T-helper 2 cell (primary cell): Measurements from ENCODE around the gene CPXM2.

Source experiments
- DNase-seq, 5 experiments: peaks; one replicate each; pipeline versions ENCODE4 v3.0.0 to v3.0.0-alpha.2; 2012 to 2022

Gene CPXM2

DNA sequence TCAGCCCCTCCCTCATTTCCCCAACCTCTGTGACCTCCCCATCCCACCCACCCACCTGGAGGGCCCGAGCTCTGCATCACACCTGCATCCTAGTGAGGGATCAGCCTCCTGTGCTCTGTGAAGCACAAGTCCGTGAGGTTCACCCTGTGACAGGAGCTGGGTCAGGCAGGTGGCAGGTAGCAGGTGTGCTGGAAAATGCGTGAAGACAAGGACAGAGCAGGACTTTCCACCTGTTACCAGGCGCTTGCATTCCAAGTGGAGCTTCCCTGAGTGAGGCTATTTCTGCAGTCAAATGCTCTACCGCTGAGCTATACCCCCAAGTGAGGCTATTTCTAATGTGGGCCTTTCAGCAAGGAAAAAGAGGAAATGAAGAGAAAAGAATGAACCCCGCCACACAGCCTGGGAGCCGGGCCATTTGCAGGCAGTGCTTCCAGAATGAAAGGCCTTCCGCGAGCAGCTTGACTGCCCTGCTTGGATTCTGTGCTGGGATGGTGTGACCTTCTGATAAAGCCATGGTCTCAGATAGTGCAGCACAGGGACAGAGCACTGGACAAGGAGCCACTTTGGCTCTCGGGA, 13.3 kb upstream of the CPXM2 start:
- no peak for DNase-seq

DNA sequence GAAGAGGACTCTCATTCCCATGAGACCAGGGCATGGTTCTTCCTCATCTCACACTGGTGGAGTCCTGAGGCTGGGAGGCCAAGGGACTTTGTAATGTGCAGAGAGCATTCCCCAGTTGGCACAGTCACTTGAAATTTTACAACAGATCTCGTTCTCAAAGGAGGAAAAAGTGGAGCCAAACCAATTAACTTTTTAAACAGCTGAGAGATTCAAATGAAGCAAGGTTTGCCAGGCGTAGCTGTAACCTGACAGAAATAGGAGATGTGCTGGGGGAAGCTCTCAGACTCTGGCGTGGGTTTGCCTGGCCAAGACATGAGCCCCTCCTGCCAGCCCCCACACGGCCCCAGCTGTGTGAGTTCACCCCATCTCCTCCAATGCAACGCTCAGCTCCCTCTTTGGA, 12.0 kb upstream of the CPXM2 start:
- no peak for DNase-seq

DNA sequence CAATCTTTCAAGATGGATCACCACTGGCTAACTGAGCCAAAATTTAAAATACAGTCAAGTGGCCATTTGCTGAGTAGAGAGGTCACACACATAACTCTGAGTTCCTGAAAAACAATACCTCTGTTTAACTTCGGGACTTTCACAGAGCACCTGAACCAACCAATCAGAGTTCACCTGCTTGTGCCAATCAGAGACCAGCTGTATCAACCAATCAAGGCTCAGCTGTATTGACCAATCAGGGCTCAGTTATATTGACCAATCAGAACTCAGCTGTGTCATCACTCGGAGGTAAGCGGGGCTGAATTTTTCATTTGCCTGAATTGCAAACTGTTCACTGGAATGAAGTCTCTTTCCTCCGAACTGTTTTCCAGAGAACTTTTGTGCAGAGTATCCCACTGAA, 10.0 kb upstream of the CPXM2 start:
- DNase-seq, result no peak

DNA sequence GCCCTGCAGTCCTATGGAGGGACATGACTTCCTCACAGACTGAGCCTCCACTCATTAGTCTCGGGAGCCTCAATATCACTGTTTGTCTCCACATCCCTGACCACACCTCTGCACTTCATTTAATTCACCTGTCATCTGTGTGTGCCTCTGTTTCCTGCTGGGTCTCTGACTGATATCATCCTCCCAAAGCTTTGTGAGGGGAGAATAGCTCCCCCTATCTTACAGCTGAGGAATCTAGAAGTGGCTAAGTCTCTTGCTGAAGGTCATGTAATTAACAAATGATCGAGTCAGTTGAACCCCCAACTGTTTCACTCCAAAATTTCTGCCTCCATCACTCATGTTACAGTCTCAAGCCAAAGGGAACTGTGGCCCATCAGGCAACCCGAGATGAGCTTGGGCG, 5.5 kb upstream of the CPXM2 start:
- no peak for DNase-seq

DNA sequence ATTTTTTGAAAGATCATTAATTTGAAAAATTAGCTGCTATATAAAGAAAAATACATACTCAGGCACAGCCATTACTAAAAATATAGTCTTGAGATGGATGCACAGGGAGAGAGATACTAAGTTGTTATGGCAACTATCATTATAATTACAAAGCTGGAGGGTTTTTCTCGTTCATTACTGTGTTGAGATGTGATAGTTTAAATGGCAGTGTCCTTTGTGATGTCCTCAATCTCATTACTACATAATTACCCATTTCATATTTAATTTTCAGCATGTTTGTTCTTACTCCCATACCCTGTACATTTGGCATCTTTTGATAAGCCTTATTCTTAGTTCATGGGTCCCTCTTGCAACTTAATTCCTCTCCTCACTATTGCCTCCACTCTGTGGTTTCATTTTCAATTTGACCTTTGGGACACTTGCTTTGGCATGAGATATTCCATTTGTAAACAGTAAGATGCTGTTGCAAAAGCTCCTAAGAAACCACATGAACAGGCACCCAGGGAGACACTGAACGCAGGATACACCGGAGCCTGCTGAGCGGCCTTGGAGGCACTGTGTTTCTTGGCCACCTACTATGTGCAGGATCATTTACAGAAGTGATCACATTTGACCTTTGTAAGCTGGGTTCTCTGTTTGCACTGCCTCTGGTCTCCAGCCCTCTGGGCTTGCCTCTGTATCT, 4.8 kb upstream of the CPXM2 start:
- no peak for DNase-seq

DNA sequence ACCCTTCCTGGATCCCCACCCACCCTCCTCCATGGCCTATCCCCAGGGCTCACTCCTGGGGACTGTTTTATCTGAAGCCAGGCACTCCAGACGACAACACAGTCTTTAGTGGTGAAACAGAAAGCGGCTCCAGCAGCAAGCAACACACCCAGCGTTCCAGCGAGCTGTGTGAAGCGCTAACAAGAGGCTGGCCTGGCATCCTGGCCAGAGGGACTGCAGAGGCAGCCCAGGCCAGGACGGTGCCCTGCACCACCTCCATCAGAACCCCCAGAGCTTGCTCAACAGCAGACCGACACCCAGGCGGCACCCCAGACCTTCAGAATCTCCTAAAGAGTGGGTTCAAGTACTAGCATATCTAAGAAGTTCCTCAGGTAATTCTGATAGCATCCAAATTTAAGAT, 2.0 kb upstream of the CPXM2 start:
- DNase-seq, result no peak

DNA sequence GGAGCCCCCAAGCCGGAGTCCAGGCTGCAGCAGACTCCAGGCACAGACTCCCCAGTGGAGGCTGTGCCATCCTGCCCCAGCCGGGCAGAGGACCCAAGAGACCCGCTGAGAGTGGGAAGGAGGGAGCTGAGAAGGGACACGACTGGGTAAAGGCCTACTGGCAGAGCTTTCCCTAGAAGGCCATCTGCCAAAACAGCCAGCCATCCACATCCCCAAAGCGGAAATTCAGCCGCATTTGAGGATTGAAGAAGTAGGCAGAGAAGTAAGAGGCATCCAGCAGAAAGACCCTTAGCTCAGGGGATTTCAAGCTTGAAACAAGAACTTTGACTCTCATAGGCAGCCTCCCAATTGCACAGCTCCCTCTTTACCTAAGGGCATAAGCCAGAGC, 857 bp downstream of the CPXM2 start:
- no peak for DNase-seq

DNA sequence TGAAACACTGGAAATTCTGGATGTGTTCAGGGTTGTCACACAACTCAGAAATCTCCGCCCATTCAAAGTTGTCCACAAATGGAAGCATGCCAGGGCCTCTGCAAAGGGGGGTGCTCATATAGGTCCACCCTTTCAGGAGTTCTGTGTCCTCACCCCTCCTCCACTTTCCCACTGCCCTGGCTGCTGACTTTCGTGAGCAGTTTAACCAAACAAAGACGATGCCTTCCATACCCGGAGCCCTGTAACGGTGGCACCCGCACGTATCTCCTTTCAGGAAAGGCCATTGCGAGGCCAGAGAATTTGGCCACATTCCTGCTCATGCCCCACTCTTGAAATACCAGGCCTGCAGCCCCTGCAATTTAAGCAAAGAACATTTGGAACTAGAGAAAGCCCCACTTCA, 1.4 kb downstream of the CPXM2 start:
- DNase-seq, result no peak

DNA sequence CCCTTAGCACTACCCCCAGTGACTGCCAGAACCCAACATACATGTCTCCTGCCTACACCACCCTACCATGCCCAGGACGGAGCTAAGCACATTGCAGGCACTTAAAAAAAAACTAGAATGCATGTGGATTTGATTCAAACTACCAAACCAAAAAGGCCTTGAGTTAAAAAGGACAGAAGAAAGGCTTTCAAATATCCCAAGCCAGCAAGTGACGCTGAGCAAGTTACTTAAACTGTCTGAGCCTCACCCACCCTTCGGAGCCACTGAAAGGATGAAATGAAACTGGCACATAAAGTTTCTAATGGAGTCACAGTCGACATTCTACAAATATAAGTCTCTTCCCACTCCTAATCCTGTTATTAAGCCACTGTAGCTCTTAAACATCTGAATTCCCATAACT, 1.8 kb downstream of the CPXM2 start:
- no peak for DNase-seq

DNA sequence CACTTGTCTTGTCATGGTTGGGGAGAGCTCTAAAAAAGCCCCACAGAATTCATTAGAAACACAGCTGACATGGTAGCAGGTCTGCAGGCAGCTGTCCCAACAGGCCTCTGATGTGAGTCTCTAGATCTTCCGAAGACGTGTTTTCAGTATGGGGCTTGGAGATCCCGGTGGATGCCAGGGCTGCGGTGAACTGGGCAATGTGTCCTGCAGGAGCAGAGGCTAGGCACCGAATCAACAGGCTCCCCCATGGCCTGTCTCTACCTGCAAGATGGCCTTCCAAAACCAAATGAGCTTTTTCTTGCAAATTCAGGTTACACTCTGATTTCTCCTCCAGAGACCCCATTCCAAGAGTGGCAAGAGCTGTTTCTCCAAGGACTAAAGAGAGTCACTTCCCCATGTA, 2.9 kb downstream of the CPXM2 start:
- no peak for DNase-seq

DNA sequence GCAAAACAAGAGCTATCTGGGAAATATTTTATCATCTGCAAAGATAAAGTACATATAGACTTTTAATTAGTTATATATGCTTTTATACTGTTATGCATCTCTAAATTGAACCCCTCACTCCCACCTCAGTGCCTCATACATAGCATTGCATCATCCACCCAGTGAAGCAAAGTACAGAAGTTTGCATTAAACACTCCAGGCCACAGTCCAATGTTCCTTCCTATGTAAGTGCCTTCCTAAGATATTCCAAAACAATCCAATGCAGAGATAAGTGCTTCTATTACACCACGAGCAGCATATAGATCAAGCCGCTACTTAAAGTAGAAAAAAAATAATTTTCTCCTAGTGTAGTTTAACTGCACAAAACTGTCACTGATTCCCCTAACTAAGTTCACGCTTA, 3.4 kb downstream of the CPXM2 start:
- no peak for DNase-seq

DNA sequence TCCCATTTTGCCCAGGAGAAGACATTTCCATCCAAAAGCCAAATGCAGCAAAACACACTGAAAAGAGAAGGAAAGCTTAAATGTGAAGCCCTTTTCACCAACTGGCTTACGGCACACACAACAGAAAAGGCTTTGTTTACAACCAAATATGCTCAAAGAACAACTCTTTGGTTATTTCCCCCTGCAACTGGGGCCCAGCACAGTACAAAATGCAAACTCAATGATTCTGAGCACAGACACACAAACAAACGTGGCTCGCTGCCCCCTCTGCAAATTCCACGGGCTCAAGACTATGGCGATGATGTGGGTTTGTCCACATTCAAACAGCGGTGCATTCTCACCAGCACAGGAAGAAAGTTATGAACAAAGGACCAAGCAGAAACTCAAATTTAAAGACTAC, 5.3 kb downstream of the CPXM2 start:
- no peak for DNase-seq

DNA sequence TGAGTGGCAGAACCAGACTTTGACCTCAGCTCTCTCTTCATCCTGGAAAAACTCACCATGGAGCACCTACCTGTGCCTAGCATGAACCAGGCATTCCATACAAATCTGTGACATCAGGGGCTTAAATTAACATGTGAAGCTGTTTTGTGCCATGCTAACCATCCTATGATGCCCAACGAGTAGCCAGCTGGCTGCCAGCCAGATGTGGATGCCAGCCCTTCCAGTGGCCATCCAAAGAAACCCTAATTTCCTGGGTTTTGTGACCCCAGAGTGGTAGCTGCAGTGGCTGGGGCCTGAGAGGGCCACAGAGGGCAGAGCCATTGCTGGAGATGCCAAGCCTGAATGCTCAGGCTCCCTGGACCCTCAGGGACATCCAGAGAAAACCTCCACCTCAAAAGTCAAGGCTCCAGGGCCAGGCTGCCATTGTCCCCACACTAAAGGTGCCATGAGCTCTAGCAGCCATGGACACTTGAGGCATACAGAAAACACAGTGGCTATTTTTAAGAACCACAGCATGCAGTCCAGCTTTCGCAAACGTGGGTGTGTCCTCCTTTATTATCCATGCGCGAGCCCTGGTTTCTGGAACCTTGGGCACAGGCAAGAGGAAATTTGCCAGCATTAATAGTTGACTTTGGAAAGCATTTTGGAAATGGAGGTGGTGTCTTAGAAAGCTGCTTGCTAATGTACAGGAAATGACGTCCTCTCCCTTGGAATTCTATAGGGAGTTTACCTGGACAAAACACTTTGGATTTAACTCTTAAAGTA, 6.0 kb downstream of the CPXM2 start:
- no peak for DNase-seq

DNA sequence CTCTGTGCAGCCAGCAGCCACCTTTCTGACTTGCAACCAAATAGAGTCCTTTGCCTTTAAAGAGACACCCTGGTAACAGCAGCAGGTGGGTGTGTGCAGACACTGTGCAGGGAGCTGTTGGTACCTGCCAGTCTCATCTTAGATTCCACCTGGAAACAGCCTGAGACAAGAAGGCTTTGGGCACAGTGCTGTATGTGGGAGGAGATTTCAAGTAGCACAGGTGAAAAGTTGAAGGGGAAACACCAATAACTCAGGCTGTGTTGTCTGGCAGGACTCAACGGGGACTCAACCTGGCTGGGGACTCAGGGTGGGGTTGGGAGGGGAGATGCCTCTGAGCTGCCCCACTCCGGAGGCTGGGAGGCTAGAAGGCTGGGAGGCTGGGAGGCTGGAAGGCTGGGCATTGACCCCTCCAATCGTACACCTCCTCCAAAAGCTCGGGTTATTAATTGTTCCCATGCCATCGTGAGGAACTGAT, 6.7 kb downstream of the CPXM2 start:
- no peak for DNase-seq

DNA sequence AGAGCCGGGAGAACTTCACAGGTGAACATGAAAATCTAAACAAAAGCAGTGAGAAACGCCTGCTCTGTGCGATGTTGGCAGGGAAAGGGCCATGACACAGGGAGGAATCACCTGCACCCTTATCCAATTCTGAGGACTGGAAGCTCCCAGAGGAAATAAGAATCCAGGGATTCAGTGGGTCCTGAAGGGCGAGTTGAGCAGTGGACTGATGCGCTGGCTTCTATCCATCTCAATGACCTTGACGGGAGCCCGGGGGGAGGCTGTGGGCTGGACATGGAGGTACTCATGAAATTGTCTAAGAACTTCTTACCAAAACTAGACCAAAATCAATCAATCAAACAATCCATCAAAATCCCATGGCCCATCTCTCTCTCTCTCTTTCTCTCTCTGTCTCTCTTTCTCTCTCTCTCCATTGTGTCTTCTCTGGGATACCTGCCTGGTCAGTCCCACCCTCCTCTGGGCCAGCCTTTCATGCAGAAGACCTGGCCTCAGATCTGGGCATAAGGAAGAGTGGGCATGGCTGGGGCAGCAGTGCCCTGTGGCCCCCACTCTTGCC, 7.2 kb downstream of the CPXM2 start:
- no peak for DNase-seq

DNA sequence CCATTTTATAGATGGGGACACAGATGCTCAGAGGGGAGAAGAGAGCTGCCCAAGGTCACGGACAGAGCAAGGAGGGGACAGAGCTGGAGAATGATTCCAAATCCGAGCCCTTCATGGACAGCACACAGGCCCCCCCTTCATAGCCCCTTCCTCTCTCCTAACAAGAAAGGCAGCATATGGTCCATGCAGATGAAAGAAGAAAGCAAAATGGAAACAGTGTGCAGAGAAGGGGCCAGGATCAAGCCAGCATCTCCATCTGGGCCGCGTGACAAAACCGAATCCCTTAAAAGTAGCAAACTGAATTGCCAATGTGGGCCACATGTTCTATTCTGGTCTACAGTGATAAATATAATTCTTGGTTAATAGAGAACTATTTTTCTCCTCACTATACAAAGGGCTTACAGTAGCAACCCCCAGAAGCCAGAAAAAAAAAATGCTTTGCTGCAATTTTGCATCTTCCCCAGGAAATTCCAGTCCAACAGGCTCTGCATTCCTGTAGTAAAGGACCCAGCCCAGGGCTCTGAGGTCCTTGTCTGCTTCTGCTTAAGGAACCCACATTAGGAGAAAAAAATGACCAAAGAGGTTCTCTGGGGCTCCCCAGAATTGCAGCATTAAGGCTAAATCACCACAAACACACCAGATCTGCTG, 7.8 kb downstream of the CPXM2 start:
- DNase-seq, result no peak

DNA sequence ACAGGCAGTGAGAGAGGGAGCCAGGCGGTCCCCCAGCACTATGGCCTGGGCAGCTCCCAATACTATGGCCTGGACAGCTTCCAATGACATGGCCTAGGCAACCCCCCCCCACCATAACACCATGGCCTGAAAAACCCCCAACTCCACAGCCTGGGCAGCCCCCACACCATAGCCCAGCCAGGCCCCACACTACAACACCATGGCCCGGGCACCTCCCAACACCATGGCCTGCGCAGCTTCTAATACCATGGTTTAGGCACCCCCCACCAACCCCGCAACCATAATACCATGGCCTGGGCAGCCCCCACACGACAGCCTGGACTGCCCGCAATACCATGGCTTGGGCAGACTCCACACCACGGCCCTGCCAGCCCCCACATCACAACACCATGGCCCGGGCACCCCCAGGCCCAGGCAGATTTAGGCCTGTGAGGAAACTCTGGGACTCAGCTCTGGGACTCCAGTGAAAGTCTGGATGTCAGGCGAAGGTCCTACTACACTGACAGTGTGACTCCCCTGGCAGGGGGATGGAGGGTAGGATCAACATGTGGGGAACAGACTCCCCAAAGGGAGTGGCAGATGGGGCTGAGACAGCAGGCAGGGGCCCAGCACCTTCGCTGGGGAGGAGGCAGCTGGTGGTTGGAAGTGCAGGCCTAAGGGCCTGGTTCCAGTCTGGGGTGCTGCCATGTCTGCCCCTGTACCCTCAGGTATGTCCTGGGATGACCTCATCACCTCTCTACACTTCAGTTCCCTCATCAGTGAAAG, 8.7 kb downstream of the CPXM2 start:
- no peak for DNase-seq

DNA sequence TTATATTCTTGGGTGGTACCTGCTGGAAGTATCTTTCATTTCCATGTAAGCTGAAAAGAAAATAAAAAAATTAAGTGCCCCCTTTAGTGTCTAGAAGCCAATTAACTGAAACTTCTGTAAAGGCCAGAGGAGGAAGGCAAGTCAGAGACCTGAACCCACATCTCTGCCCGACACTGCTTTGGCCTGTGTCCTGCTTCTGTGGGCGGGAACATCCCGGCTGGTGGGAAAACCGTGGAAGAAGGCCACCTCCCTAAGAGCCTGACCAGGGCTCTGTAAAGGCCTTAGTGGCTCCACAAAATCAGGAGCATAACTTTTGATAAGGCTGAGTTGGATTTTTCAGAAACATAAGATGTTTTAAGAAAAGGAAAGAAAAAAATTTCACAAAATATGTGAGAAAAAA, 9.4 kb downstream of the CPXM2 start:
- DNase-seq, result no peak

DNA sequence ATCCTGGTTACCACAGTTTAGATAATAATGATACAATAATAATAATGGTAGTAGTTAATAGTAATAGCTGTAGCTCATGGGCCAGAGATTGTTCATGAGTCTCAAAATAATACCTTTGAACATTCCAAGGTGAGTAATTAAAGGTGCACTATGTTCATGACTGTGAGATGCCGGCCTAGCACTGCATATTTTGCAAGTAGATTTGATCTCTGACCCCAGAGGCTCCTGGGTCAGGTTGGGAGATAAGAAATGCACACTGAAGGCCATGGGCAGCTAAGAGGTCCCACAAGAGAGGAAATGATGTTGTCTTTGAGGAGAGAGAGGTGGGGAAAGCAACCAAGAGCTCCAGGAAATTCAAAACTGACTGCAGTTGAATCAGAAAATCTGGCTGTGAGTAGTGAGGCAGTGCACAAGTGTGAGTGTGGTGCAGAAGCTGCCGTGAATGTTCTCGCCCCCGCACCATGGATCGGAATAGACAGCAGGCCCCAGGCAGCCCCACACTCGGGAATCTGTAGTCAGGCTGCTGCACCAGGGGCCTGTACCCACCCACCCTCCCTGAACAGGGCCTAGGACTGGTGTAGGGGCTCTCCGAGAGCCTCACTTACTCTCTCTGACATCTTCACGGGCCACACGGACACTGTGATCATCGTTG, 11.9 kb downstream of the CPXM2 start:
- no peak for DNase-seq

DNA sequence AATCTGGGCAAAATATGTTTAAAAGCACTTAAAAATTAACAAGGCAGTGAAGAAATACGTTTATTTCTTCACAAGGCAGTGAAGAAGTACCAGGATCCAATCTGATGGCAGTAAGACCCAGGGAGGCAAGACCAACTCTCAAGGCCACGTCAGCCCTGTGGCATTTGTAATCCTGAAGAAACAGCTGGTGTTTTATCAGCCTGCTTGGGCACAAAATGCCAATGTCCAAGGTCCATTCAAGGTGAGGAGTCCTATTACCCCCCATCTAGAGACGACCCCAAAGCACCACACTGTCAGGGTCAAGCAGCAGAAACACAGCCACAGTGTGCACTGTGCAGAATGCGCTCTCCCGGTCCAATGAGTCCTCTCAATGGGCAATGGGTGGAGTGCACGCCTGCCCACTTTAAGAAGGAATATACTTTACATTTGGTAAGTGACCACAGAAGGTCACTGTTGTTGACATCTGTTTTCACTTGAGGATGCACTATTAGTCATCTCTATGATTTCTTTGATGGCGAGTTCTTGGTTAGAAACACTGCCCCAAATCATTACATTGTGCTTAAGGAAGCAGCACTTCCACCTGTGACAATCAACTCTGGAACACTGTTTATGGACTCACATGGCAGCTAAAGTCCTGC, 12.8 kb downstream of the CPXM2 start:
- DNase-seq, result no peak

DNA sequence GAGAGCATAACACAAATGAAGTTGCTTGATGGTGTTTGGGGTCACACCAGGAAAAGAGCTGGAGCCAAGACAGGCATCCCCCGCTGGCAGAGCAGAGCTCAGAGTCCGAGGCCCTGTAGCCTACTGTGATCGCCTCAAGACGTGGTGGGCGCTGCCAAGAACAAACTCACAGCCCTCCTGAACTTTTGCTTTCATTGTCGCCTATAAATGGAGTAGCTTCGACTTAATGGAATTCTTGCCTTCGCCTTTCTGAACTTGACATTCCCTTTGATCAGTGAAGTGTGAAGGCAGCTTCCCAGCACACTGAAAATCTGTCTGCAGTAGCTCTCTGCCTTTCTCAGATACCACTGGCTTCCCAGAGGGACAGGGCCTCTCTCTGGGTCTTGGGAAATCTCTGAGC, 21.3 kb downstream of the CPXM2 start:
- no peak for DNase-seq

DNA sequence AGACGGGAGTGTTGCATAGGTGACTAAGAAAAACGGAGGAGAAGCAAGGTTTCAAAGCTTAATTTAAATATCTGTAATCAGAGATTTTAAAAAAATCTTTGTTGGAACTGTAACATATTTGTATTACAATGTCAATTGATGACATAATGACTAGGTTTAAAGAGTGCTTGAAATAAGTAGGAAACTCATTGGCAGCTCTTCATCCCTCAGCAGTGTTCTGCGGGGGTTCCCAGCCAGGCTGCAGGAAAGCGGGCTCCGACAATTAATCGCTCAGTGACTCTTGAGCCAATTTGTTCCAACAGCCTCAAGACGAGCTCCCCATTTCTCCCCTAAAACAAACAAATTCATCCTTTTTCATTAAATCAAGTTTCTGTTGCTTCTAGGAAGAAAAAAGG, 22.6 kb downstream of the CPXM2 start:
- no peak for DNase-seq
